ENCODE data around the gene DDX49. TPM values are rescaled to one million over a fixed set of nuclear protein-coding genes. Genes with fewer than 3 reads are reported as not detected.

The DDX49 gene
- total RNA-seq, 1 donor from 2014 or later = 44.7 TPM

DNA sequence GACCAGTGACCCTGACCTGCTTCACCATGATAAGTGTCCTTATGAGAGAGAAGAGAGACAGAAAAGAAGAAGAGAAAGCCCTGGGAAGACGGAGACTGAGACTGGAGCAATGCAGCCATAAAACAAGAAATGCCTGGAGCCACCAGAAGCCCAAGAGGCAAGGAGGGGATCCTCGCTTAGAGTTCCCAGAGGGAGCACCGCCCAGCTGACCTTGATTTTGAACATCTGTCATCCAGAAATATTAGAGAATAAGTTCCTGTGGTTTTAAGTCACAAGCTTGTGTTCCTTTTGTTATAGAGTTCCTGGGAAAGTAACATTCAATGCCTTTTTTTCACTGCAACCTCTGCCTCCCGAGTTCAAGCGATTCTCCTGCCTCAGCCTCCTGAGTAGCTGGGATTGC is 43.8 kb upstream of the DDX49 start:
- no peak for TF ChIP-seq CTCF (IDR thresholded peaks at IDR 0.05; ENCODE audit: unreplicated experiment)
- DNase-seq (ENCODE audit: low spot score, unreplicated experiment) = no peak
- H3K9me3 Mint-ChIP-seq (ENCODE audit: low read depth) = peaks cover 5% of the 10 kb centered on the region
- H3K36me3 Mint-ChIP-seq (ENCODE audit: insufficient read depth) = peaks cover 35% of the 10 kb centered on the region
- no peaks in the 10 kb centered on the region for H3K27me3 Mint-ChIP-seq
- H3K4me1 Mint-ChIP-seq (ENCODE audit: low read depth) = peaks cover 7% of the 10 kb centered on the region
- no peak overlapping the region for H3K27ac Mint-ChIP-seq
- H3K4me3 Mint-ChIP-seq (ENCODE audit: low read depth) = no peak overlapping the region

DNA sequence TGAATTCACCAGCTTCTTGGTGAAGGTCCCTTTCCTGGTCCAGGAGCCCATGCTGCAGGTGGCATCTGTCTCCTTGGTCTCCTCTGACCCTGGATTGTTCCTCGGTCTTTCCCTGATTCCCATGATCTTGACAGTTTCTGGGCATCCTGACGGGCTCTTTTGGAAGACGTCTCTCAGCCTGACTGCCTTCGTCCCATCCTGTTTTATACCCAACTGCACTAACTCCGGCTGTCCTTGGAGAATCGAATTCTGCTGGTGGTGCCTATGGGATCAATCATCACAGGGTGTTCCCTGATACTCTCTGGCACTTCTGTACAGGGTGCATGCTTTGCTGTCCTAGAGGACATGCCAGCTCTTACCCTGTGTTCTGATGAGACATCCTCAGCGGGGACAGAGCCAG is 42.6 kb upstream of the DDX49 start:
- H3K36me3 Mint-ChIP-seq (ENCODE audit: insufficient read depth) = peaks cover 37% of the 10 kb centered on the region
- peaks cover 5% of the 10 kb centered on the region for H3K9me3 Mint-ChIP-seq (ENCODE audit: low read depth)
- DNase-seq (ENCODE audit: low spot score, unreplicated experiment) = no peak
- H3K27ac Mint-ChIP-seq = no peak overlapping the region
- peaks cover 4% of the 10 kb centered on the region for H3K4me1 Mint-ChIP-seq (ENCODE audit: low read depth)
- H3K4me3 Mint-ChIP-seq (ENCODE audit: low read depth) = no peak overlapping the region
- TF ChIP-seq CTCF (IDR thresholded peaks at IDR 0.05; ENCODE audit: unreplicated experiment) = no peak
- no peaks in the 10 kb centered on the region for H3K27me3 Mint-ChIP-seq

- no peak overlapping the region for H3K4me3 Mint-ChIP-seq (ENCODE audit: low read depth)
- no peak for DNase-seq (ENCODE audit: low spot score, unreplicated experiment)
- peak overlapping the region; percentile 37 for H3K27ac Mint-ChIP-seq
- no peaks in the 10 kb centered on the region for H3K4me1 Mint-ChIP-seq (ENCODE audit: low read depth)
- H3K9me3 Mint-ChIP-seq (ENCODE audit: low read depth) = peaks cover 5% of the 10 kb centered on the region
- no peaks in the 10 kb centered on the region for H3K27me3 Mint-ChIP-seq
- TF ChIP-seq CTCF (IDR thresholded peaks at IDR 0.05; ENCODE audit: unreplicated experiment) = no peak
- H3K36me3 Mint-ChIP-seq (ENCODE audit: insufficient read depth) = peaks cover 36% of the 10 kb centered on the region
These were observed 41.3 kb upstream of the DDX49 start for GRCh38 chr19:18878058-18878797.

GRCh38 chr19:18878858-18879578 is 40.5 kb upstream of the DDX49 start:
- Mint-ChIP-seq H3K27me3 (no peaks in the 10 kb centered on the region), H3K27ac (peak overlapping the region; percentile 37), H3K9me3 (ENCODE audit: low read depth) (peaks cover 5% of the 10 kb centered on the region), H3K36me3 (ENCODE audit: insufficient read depth) (peaks cover 35% of the 10 kb centered on the region), H3K4me1 (ENCODE audit: low read depth) (no peaks in the 10 kb centered on the region), H3K4me3 (ENCODE audit: low read depth) (no peak overlapping the region)
- TF ChIP-seq CTCF (IDR thresholded peaks at IDR 0.05; ENCODE audit: unreplicated experiment) = no peak
- DNase-seq (ENCODE audit: low spot score, unreplicated experiment) = no peak

- DNase-seq (ENCODE audit: low spot score, unreplicated experiment) = no peak
- Mint-ChIP-seq H3K27me3 (no peaks in the 10 kb centered on the region), H3K9me3 (ENCODE audit: low read depth) (peaks cover 5% of the 10 kb centered on the region), H3K36me3 (ENCODE audit: insufficient read depth) (peaks cover 29% of the 10 kb centered on the region), H3K4me1 (ENCODE audit: low read depth) (no peaks in the 10 kb centered on the region), H3K27ac (no peak overlapping the region), H3K4me3 (ENCODE audit: low read depth) (no peak overlapping the region)
- TF ChIP-seq CTCF (IDR thresholded peaks at IDR 0.05; ENCODE audit: unreplicated experiment) = no peak
These were observed 39.7 kb upstream of the DDX49 start for GRCh38 chr19:18879579-18880373.

All from progenitor cell of endocrine pancreas (in vitro differentiated cells).